Mesenchymal stem cell (in vitro differentiated cells and primary cell): ENCODE measurements around the gene CFAP70.

Experiments used
- DNase-seq: peaks from one replicate; pipeline ENCODE4 v3.0.0-alpha.2; 2013
- H2AFZ ChIP-seq: one replicate; pipeline ENCODE4 v1.6.1; 2013; ENCODE audit warnings: low read depth, mild to moderate bottlenecking, control low read depth, inconsistent platforms, low read length, moderate library complexity
- H2AK5ac ChIP-seq: 2 replicates; pipeline ENCODE4 v1.6.1; 2013; ENCODE audit warnings: low read length, moderate library complexity, mild to moderate bottlenecking, inconsistent platforms; ENCODE audit not compliant: severe bottlenecking
- H2BK120ac ChIP-seq: one replicate; pipeline ENCODE4 v1.6.1; 2013; ENCODE audit warnings: low read depth, mild to moderate bottlenecking, inconsistent platforms, low read length, moderate library complexity
- H2BK12ac ChIP-seq, 2 experiments: one replicate each; pipeline ENCODE4 v1.6.1; 2013; ENCODE audit warnings: inconsistent platforms in 2 of 2, low read length in 2 of 2, mild to moderate bottlenecking in 2 of 2, moderate library complexity in 2 of 2, control low read depth in 1 of 2
- H2BK15ac ChIP-seq: one replicate; pipeline ENCODE4 v1.6.1; 2013; ENCODE audit warnings: mild to moderate bottlenecking, low read depth, inconsistent platforms; ENCODE audit not compliant: poor library complexity, severe bottlenecking
- H2BK5ac ChIP-seq: 2 replicates; pipeline ENCODE4 v1.6.1; 2013; ENCODE audit warnings: low read depth, mild to moderate bottlenecking, low read length, control low read depth, inconsistent platforms; ENCODE audit not compliant: poor library complexity, severe bottlenecking
- H3K14ac ChIP-seq, 2 experiments: one replicate each; pipeline ENCODE4 v1.6.1; 2013; ENCODE audit warnings: inconsistent platforms in 2 of 2, low read length in 2 of 2, control low read depth in 1 of 2, mild to moderate bottlenecking in 1 of 2, moderate library complexity in 1 of 2
- H3K18ac ChIP-seq, 2 experiments: one replicate each; pipeline ENCODE4 v1.6.1; 2013; ENCODE audit warnings: inconsistent platforms in 2 of 2, low read length in 2 of 2, control low read depth in 1 of 2, low read depth in 1 of 2, mild to moderate bottlenecking in 1 of 2
- H3K23ac ChIP-seq, 2 experiments: one replicate each; pipeline ENCODE4 v1.6.1; 2013; ENCODE audit warnings: inconsistent platforms in 2 of 2, low read length in 2 of 2, mild to moderate bottlenecking in 2 of 2, moderate library complexity in 2 of 2, control low read depth in 1 of 2
- H3K27ac ChIP-seq: 2 replicates; pipeline ENCODE4 v1.5.1; 2013; ENCODE audit warnings: mild to moderate bottlenecking, moderate library complexity, low read length, control low read depth, inconsistent platforms; ENCODE audit not compliant: poor library complexity, severe bottlenecking
- H3K27me3 ChIP-seq, 2 experiments: 2 replicates each; pipeline versions ENCODE4 v1.6.1 to v1.7.0; 2013; ENCODE audit warnings: low read length in 2 of 2, mild to moderate bottlenecking in 2 of 2, moderate library complexity in 2 of 2, control low read depth in 1 of 2, inconsistent platforms in 1 of 2; ENCODE audit not compliant: control insufficient read depth in 1 of 2, insufficient read depth in 1 of 2
- H3K36me3 ChIP-seq, 2 experiments: 2 replicates each; pipeline versions ENCODE4 v1.6.1 to v1.7.0; 2013; ENCODE audit warnings: low read length in 2 of 2, control low read depth in 1 of 2, inconsistent platforms in 1 of 2, low read depth in 1 of 2, mild to moderate bottlenecking in 1 of 2; ENCODE audit not compliant: insufficient read depth in 2 of 2, control insufficient read depth in 1 of 2
- H3K4ac ChIP-seq, 2 experiments: one replicate each; pipeline ENCODE4 v1.6.1; 2013; ENCODE audit warnings: inconsistent platforms in 2 of 2, low read length in 2 of 2, mild to moderate bottlenecking in 2 of 2, moderate library complexity in 2 of 2, control low read depth in 1 of 2, low read depth in 1 of 2
- H3K4me1 ChIP-seq: 2 replicates; pipeline ENCODE4 v1.6.1; 2013; ENCODE audit warnings: low read depth, low read length, control low read depth; ENCODE audit not compliant: control insufficient read depth, insufficient read depth
- H3K4me2 ChIP-seq: 2 replicates; pipeline ENCODE4 v1.6.1; 2013; ENCODE audit warnings: low read length, mild to moderate bottlenecking, inconsistent platforms; ENCODE audit not compliant: poor library complexity, severe bottlenecking
- H3K4me3 ChIP-seq, 2 experiments: 2 replicates each; pipeline versions ENCODE4 v1.5.1 to v1.7.0; 2013; ENCODE audit warnings: low read length in 2 of 2, mild to moderate bottlenecking in 2 of 2, control low read depth in 1 of 2, low read depth in 1 of 2; ENCODE audit not compliant: insufficient read depth in 1 of 2
- H3K79me1 ChIP-seq: replicated peaks from 2 replicates; pipeline ENCODE4 v1.6.1; 2013; ENCODE audit warnings: mild to moderate bottlenecking, control low read depth, low read length, inconsistent platforms; ENCODE audit not compliant: poor library complexity, severe bottlenecking
- H3K9ac ChIP-seq: 2 replicates; pipeline ENCODE4 v1.7.0; 2013; ENCODE audit warnings: mild to moderate bottlenecking, low read length, moderate library complexity
- H3K9me3 ChIP-seq: 2 replicates; pipeline ENCODE4 v1.7.0; 2013; ENCODE audit warnings: mild to moderate bottlenecking, low read length; ENCODE audit not compliant: control insufficient read depth
- H4K8ac ChIP-seq: one replicate; pipeline ENCODE4 v1.6.1; 2013; ENCODE audit warnings: inconsistent platforms, mild to moderate bottlenecking, low read length, moderate library complexity
- H4K91ac ChIP-seq: one replicate; pipeline ENCODE4 v1.6.1; 2013; ENCODE audit warnings: mild to moderate bottlenecking, low read length, inconsistent platforms
- WGBS: methylation state at CpG from one replicate; pipeline ENCODE4 v1.1.7; 2013; ENCODE audit warnings: mixed read lengths; 5-methylcytosine and 5-hydroxymethylcytosine counted together

CFAP70 gene

GRCh38 chr10:73218431-73219191 lies 140.1 kb downstream of the CFAP70 start:
- Histone ChIP-seq H4K8ac (no peak overlapping the region), H3K79me1 (peaks cover 7% of the 10 kb centered on the region), H3K18ac (no peak overlapping the region), H3K23ac (no peak overlapping the region), H3K14ac (no peak overlapping the region), H3K4me2 (no peak overlapping the region), H3K27me3 (no peaks in the 10 kb centered on the region), H3K9me3 (no peaks in the 10 kb centered on the region), H2AK5ac (no peak overlapping the region), H3K27ac (no peak overlapping the region), H3K4me3 (no peak overlapping the region), H2AFZ (no peak overlapping the region), H2BK5ac (no peak overlapping the region), H3K4me1 (no peaks in the 10 kb centered on the region), H4K91ac (no peak overlapping the region), H3K36me3 (peaks cover 3 to 29% of the 10 kb centered on the region in 2 experiments), H3K9ac (no peak overlapping the region), H2BK120ac (no peak overlapping the region), H3K4ac (no peak overlapping the region), H2BK15ac (no peak overlapping the region), H2BK12ac (no peak overlapping the region)
- DNase-seq = peak; percentile 40
- WGBS = 84% methylated on average over 2 of the region's 2 CpGs

GRCh38 chr10:73217628-73218027 lies 141.0 kb downstream of the CFAP70 start:
- no peak overlapping the region for H3K9ac ChIP-seq
- 100% methylated on average over 1 of the region's 2 CpGs for WGBS

GRCh38 chr10:73215749-73216148 lies 142.9 kb downstream of the CFAP70 start:
- no peak overlapping the region for H3K4me3 ChIP-seq
- H2AK5ac ChIP-seq = no peak overlapping the region
- no peak overlapping the region for H2AFZ ChIP-seq
- no peak overlapping the region for H3K23ac ChIP-seq
- peaks cover 1% of the 10 kb centered on the region for H3K4me1 ChIP-seq
- H2BK15ac ChIP-seq = no peak overlapping the region
- H3K18ac ChIP-seq = no peak overlapping the region
- no peak overlapping the region for H2BK5ac ChIP-seq
- H3K36me3 ChIP-seq = peaks cover 6 to 33% of the 10 kb centered on the region in 2 experiments
- H2BK120ac ChIP-seq = no peak overlapping the region
- no peak overlapping the region for H4K8ac ChIP-seq
- H3K27ac ChIP-seq = no peak overlapping the region
- no peak for DNase-seq
- peaks cover 8% of the 10 kb centered on the region for H3K79me1 ChIP-seq
- no peak overlapping the region for H3K4me2 ChIP-seq
- no peaks in the 10 kb centered on the region for H3K9me3 ChIP-seq
- no peak overlapping the region for H3K9ac ChIP-seq
- 100% methylated on average over 1 of the region's 1 CpG for WGBS
- H4K91ac ChIP-seq = no peak overlapping the region
- H3K14ac ChIP-seq = no peak overlapping the region
- H2BK12ac ChIP-seq = no peak overlapping the region
- no peak overlapping the region for H3K4ac ChIP-seq
- no peaks in the 10 kb centered on the region for H3K27me3 ChIP-seq

More at GRCh38 chr10:73217628-73218027, 141.0 kb downstream of the CFAP70 start:
- H2AK5ac ChIP-seq = no peak overlapping the region
- H3K4me2 ChIP-seq = no peak overlapping the region
- no peak overlapping the region for H3K18ac ChIP-seq
- no peak for DNase-seq
- H3K14ac ChIP-seq = no peak overlapping the region
- H3K4me1 ChIP-seq = peaks cover 1% of the 10 kb centered on the region
- no peak overlapping the region for H2BK120ac ChIP-seq
- H3K36me3 ChIP-seq = peaks cover 6 to 29% of the 10 kb centered on the region in 2 experiments
- H2AFZ ChIP-seq = no peak overlapping the region
- no peaks in the 10 kb centered on the region for H3K9me3 ChIP-seq
- H3K79me1 ChIP-seq = peaks cover 7% of the 10 kb centered on the region
- no peak overlapping the region for H2BK12ac ChIP-seq
- no peak overlapping the region for H4K8ac ChIP-seq
- no peak overlapping the region for H4K91ac ChIP-seq
- H2BK15ac ChIP-seq = no peak overlapping the region
- no peak overlapping the region for H3K23ac ChIP-seq
- no peak overlapping the region for H2BK5ac ChIP-seq
- no peak overlapping the region for H3K4ac ChIP-seq
- no peaks in the 10 kb centered on the region for H3K27me3 ChIP-seq
- no peak overlapping the region for H3K27ac ChIP-seq
- H3K4me3 ChIP-seq = no peak overlapping the region

GRCh38 chr10:73211106-73211811 lies 147.4 kb downstream of the CFAP70 start:
- peak overlapping the region; percentile 13 for H3K9ac ChIP-seq
- no peak overlapping the region for H2BK5ac ChIP-seq
- DNase-seq = no peak
- H3K27ac ChIP-seq = no peak overlapping the region
- no peak overlapping the region for H2AFZ ChIP-seq
- no peak overlapping the region for H3K23ac ChIP-seq
- no peak overlapping the region for H3K14ac ChIP-seq
- no peak overlapping the region for H4K8ac ChIP-seq
- peaks cover 5% of the 10 kb centered on the region for H3K79me1 ChIP-seq
- H3K4me1 ChIP-seq = peaks cover 1% of the 10 kb centered on the region
- no peak overlapping the region for H2BK15ac ChIP-seq
- H3K18ac ChIP-seq = no peak overlapping the region
- H3K4me3 ChIP-seq = no peak overlapping the region
- H3K36me3 ChIP-seq = peaks cover 15 to 17% of the 10 kb centered on the region in 2 experiments
- H2BK120ac ChIP-seq = no peak overlapping the region
- H3K27me3 ChIP-seq = no peaks in the 10 kb centered on the region
- H4K91ac ChIP-seq = no peak overlapping the region
- H3K4me2 ChIP-seq = no peak overlapping the region
- H2BK12ac ChIP-seq = no peak overlapping the region
- H3K4ac ChIP-seq = no peak overlapping the region
- no peaks in the 10 kb centered on the region for H3K9me3 ChIP-seq
- no peak overlapping the region for H2AK5ac ChIP-seq
- WGBS = 100% methylated on average over 2 of the region's 4 CpGs
